DOHH2 (cell line): Measurements from ENCODE around the gene MRPS34.

Experiments used
- EZH2phosphoT487 ChIP-seq: fragments of 200-600 bp; sonication (generic); IDR thresholded peaks from 2 replicates; pipeline ENCODE4 v1.6.1; 2017; ENCODE audit warnings: borderline replicate concordance, mild to moderate bottlenecking, antibody characterized with exemption, low read length, moderate library complexity, mixed read lengths
- TF ChIP-seq, protein P1 (sequence below): fragments of 200-600 bp; sonication (generic); IDR thresholded peaks from one replicate; pipeline ENCODE4 v1.5.1; 2014; ENCODE audit warnings: antibody characterized with exemption, mild to moderate bottlenecking, low read depth, low read length; ENCODE audit not compliant: poor library complexity, severe bottlenecking

DNA sequence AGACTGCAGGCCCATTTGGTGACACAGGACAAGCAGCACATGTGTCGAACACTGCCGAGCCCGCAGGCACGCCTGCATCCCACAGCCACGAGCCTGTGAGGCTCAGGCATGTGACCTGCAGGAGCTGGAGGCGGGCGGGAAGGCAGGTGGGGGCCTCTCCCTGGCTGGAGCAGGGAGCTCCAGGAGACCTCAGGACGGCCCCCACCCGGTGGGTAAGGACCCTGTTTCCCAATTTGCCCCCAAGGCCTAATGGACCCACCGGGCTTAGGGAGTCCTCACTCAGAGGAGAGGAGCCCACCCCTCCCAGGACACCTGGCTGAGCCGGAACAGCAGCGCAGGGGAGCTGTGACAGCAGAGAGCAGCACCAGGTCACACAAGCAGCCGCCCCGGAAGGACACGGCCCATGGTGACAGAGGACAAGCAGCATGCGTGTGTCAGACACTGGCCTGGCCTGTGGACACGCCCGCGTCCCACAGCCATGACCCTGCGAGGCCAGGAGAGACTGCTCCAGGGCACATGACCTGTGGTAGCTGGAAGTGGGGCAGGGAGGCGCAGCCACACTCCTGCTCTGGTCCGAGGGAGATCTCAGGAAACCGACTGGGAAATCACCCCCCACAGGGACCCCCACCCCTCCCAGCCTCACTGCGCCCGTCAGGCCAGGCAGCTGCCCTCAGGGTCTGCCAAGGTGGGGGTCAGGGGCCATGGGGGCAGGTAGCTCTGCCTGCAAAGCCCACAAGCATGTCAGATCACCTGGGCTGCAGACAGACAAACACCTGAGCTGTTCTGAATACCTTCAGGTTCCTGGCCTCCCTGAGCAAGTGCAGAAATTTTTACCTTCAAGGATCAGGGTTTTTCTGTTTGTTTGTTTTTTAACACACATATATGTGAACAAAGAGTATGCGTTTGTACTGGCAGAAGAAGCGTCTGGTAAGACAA is 7.1 kb upstream of the MRPS34 start:
- no peak for TF ChIP-seq EZH2phosphoT487
- TF ChIP-seq, protein P1, sequence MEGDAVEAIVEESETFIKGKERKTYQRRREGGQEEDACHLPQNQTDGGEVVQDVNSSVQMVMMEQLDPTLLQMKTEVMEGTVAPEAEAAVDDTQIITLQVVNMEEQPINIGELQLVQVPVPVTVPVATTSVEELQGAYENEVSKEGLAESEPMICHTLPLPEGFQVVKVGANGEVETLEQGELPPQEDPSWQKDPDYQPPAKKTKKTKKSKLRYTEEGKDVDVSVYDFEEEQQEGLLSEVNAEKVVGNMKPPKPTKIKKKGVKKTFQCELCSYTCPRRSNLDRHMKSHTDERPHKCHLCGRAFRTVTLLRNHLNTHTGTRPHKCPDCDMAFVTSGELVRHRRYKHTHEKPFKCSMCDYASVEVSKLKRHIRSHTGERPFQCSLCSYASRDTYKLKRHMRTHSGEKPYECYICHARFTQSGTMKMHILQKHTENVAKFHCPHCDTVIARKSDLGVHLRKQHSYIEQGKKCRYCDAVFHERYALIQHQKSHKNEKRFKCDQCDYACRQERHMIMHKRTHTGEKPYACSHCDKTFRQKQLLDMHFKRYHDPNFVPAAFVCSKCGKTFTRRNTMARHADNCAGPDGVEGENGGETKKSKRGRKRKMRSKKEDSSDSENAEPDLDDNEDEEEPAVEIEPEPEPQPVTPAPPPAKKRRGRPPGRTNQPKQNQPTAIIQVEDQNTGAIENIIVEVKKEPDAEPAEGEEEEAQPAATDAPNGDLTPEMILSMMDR, result no peak
